ENCODE measurements around the gene FRS2.

FRS2 gene

DNA sequence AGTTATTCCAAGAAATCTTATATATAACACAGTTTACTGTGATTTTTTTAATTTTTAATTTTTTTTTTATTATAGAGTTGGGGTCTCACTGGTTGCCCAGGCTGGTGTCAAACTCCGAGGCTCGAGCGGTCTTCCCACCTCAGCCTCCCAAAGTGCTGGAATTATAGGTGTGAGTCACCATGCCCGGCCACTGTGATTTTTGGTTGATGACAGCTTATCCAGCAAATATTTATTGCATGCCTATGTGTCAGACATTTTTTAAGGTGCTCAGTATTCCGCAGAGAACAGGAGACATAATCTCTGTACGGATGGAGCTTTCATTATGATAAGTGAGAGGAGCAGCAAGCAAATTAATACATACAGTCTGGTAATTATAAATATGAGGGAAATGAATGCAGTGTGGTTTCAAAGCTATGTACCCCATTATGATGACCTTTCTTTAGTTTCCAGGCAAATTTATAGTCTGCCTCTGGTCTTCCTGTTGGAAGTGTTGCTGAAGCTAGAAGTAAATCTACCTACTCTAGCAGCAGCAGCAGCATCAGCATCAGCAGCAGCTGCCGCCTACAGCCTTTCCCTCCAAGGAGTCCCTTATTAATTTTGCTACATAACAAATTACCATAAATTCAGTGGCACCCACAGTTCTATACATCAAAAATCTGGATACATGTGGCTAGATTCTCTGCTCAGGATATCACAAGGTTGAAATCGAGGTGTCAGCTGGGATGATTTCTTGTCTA lies 32.3 kb downstream of the FRS2 start:
- no peak for DNase-seq

DNA sequence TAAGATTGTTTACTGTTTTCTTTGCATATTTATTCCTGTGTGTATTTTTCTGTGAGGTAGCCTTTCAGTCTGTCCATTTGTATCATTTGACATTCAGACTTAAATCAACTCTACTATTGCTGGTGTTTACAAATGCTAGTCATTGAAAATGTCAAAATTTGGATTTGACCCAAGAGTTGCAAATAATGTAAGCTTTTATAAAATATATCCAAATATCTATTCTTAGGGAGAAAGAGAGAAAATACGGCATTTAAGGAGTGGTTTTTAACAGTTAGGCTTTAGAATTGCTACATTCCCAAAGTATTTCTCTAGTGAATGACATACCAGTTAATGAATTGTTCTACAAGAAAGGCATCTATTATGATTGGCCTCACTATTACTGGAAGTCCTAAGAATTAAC lies 37.9 kb downstream of the FRS2 start:
- DNase-seq, result no peak

DNA sequence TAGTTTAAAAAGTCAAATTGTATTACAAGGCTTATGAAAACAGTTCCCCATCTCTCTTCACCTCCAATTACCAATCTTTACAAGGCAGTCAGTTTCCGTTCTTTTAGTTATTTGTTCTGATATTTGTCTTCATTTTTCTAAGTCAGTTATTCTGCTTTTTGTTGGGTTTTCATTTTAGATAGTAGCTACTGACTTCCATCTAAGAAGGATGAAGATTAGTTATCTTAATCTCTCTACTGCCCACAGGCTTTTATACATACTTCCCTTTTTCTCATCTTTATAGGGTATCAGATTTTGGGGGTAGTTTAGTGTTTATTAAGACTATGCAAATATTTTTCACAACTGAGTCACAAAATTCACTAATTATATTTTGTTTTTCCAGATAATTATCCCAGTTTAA lies 38.4 kb downstream of the FRS2 start:
- no peak for DNase-seq

DNA sequence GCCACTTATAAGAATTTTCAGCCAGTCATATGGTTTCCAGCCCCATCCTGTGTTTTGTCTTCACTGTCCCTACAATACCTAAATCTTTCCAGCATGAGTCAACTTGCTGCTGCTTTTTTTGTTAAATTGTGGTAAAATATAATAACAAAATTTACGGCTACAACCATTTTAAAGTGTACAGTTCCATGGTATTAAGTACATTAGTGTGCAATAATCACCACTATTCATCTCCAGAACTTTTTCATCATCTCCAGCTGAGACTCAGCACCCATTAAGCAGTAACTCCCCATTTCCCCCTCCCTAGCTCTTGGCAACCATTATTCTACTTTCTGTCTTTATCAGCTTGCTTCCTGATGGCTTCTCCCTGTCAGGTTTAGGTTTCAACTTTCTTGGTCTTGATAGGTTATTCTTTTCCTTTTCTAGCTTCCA lies 39.1 kb downstream of the FRS2 start:
- no peak for DNase-seq

DNA sequence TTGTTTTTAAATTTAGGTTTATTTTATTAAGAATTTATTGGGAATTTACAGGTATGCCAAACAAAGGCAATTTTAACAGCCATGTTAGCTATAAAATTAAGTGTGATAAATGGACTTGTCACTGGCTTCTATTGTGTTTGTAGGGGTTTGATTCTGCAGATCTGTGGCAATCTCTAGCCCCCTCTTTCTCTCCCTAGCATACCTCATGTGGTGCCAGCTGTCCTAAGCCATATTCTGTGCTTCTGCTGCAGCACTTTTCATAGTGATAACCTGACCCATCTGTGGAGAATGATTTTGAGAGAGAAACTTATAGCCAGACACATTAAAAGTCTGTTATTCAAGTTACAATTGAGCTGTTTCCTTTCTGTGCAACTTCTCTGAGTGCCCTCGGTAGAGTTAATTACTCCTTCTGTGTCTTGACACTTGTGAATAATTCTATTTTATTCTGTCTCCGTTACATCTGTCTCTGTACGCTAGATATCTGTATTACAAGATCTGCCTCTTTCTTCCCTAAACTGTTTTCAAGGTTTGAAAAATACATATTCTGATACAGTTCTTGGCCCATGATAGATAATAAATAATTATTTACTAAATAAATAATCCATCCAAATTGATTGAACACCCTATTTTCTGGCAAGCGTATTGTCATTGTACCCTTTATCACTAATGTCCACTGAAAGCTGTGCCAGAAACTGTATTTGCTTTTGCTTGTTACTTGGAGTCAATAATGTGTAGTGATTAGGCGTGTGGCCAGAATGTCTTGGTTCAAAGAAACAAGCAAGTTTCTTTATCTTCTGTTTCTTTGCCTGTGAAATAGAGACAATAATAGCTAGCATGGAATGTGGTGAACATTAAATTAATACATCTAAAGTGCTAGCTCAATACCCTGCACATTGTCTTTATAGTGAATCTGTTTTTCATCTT lies 40.0 kb downstream of the FRS2 start:
- DNase-seq, result no peak

DNA sequence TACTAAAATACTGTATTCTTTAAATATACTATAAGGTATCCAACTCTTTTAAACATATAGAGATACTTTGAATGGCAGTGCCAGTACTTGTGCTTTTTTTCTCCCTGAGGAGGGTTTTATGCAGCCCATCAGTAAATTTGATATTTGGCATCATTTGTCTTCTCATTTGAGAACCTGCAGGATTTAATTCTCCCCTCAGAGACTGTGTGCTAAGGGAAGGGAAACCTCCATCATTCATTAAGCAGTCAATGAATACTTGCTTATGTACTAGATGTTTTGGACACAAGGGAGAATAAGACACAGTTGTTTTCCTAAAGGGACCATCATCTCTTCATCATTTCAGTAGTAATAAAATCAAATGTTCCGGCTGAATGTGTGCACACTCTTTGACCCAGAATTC lies 40.8 kb downstream of the FRS2 start:
- no peak for DNase-seq

DNA sequence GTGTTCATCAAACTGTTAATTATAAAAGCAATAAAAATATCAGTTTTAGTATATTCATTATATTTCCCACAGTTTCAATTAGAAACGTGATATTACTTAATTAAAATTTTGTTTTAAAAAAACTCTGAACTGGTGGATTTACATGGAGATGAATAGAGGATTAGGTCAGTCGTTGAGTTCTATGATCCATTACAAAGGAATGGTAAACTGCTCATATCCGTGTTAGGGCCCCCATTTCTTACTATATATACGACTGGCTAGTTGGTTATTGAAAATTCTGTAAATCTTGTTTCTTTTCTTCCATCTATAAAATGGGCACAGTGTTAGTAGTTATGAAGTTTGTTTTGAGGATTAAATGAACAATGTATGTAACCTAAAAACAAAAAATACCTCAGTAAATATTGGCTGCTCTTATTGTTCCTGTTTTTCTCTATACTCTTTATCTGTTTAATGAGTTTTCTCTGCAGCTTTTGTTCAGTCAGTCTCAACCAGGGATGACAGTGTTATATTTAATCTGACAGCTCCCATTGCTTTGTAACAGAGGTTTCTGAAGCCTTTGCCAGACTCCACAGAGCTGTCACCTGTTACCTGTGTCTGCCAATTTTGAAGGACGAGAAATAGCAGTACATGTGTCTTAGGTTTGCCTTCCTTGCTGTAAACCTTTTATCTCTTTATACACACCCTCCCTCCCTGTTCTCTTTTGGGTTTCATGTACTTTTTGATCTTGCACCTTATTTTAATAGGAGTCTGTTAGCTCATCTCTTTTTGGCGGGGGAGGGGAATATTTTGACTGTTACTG lies 41.5 kb downstream of the FRS2 start:
- no peak for DNase-seq

DNA sequence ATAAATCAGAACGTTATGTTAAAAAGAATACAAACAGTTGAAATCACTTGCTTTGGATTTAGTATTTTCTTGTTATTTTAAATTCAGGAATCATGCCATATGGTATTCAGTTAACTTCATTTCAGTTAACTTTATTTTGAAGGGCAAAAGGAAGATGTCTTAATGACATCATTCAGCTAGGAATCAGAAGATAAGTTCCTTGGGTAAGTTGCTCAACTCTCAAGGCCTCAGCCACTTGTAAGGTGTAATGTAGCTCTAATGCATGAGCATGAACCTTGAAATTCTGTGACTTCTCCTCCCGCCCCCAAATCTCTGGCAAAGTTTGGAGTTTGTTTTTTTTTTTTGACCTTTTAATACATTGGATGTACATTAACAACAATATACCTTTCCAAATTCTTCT lies 42.6 kb downstream of the FRS2 start:
- no peak for DNase-seq

DNA sequence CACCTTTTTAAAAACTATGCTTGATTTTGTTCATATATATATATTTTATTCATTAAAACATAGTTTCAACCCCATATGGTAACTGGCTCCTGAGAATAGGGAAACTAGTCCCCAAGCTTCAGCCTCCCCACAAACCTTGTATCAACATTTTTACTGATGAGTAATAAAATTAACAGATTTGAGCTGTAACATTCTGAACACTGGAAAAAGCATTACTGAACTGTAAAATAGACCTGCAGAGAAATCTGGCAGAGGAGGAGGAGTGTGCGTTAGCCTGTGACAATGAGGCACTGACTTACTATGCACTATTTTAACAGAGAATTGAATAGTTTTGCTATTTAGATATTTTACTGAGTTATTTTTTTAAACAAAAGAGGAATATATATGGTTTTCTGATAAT lies 43.1 kb downstream of the FRS2 start:
- DNase-seq, result no peak

DNA sequence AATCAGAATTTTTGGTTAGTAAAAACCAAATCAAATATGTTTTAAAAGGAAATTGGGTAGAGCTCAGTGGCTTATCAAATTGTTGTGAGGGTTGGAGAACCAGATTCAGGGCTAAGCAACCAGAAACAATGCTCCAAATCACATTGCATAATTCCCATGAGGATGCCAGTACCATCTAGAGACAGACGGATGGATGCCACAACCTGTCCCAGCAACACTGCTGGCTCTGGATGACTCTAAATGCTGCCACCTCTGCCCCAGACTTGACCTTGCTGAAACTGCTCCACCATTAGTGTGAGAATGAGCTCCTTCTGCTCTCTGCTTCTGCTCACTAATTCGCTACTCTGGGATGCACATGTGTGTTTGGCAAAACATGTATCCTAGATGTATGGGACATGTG lies 43.9 kb downstream of the FRS2 start:
- no peak for DNase-seq

DNA sequence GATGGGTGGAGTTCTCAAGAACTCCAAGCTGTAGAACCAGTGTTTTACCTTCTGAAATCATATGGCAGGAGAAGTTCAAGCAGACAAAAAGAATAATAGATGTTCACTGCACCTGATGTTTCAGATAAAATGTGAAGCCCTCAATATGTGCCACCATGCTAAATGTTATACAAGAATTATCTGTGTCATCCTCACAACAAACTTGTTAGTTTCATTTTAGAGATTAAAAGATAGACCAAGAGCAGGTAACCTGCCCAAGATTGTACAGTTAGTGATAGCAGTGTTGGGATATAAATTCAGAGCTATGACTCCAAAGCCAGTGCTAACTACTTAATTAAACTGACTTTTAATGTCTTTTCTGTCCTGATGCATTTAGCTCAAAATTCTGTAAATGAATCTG lies 44.7 kb downstream of the FRS2 start:
- DNase-seq, result no peak

DNA sequence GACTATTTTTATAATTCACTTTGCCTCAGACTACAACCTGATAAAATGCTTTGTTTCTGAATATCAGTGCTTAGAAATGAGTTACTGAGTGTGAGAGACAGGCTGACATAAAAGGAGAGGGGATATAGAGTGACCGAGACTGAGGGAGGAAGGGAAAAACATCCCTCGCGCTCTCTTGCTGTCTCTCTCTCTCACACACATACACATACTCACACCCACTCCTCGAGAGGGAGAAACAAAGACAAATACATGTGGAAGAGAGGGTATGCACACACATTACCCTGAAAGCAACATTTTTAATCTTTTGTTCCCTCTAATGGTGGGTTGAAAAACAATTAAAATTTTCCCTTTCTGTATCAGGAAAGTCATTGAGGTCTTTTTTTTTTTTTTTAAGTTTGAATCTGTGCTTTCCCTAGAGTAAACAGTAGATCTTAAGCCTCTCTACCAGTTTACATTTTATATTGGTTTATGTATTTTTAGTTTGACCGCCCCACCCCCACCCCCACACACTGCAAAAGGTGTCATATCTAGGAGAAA lies 45.3 kb downstream of the FRS2 start:
- DNase-seq, result peak; percentile 77

DNA sequence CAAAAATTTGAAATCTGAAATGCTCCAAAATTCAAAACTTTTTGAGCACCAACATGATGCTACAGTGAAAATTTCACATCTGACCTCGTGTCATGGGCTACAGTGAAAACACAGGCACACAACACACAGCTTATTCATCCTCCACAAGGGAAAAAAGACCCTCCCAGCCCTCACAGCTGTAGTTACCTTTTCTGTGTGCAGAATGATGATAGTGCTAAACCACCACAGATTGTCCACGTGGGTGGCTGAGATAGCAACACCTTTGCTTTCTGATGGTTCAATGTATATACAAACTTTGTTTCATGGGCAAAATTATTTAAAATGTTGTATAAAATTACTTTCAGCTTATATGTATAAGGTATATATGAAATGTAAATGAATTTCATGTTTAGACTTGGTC lies 46.8 kb downstream of the FRS2 start:
- DNase-seq, result no peak

DNA sequence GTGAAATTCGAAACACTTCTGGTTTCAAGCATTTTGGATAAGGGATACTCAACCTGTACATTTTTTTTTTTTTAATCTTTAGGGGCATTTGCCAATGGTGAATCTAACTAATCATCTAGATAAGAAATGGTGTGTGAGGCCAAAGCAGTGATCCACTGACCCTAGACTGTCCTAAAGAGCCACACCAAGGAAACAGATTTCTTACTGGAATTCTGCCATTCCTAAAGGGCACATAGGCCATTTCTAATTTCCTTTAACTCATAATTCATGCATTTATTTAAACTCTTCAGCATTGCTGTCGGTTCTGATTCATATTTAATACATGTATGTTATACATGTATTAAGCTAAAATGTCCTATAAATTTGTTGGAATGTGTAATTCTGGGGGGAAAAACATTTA lies 47.2 kb downstream of the FRS2 start:
- DNase-seq, result no peak

DNA sequence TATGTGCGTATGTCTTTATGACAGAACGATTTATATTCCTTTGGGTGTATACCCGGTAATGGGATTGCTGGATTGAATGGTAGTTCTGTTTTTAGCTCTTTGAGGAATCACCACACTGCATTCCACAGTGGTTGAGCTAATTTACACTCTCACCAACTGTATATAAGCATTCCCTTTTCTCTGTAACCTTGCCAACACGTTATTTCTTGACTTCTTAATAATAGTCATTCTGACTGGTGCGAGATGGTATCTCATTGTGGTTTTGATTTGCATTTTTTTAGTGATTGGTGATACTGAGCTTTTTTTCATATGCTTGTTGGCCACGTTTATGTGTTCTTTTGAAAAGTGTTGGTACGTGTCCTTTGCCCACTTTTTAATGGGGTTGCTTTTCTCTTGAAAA lies 49.7 kb downstream of the FRS2 start:
- no peak for DNase-seq

DNA sequence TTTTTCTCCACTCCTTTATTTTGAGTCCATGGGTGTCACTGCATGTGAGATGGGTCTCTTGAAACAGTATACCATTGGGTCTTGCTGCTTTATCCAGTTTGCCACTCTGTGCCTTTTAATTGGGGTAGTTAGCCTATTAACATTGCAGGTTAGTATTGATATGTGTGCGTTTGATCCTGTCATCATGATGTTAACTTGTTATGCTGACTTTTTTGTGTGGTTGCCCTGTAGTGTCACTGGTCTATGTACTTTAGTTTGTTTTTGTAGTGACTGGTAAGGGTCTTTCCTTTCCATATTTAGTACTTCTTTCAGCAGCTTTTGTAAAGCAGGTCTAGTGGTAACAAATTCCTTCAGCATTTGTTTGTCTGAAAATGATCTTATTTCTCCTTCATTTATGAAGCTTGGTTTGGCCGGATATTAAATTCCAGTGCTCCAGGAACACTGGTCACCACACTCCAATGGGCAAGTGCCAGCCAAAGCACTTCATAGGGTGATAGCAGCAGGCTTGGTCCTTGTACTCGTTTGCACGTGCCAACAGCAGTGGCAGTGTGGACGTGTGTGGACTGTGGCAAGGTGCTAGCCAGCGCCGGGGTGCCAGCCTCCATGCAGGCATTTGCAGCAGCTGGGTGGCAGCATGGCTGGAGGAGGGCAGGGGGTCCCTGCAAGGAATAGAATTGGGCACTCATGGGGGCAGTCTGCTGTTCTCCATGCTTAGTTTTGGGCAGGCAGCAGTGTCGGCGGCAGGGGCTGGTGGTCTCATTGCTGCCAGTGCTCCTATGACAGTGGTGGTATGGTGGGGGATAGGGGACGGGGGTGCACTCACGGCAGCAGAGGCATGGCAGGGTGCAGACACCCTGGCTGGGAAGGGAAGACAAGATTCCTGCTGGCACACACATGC lies 53.5 kb downstream of the FRS2 start:
- no peak for DNase-seq

DNA sequence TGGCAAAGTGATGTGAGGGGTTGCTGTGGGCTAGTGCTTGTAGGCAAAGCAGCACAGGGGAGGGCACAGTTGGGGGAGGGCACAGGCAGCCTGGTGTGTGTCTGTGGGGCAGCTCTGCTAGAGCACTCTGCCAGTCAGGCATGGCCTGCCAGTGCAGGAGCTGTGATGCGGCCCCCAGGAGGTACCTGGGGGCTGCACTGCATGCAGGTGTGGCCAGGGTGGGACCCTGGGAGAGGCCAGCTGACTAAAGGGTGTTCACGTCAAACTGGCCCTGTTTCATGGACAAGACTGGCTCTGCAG lies 54.1 kb downstream of the FRS2 start:
- no peak for DNase-seq

DNA sequence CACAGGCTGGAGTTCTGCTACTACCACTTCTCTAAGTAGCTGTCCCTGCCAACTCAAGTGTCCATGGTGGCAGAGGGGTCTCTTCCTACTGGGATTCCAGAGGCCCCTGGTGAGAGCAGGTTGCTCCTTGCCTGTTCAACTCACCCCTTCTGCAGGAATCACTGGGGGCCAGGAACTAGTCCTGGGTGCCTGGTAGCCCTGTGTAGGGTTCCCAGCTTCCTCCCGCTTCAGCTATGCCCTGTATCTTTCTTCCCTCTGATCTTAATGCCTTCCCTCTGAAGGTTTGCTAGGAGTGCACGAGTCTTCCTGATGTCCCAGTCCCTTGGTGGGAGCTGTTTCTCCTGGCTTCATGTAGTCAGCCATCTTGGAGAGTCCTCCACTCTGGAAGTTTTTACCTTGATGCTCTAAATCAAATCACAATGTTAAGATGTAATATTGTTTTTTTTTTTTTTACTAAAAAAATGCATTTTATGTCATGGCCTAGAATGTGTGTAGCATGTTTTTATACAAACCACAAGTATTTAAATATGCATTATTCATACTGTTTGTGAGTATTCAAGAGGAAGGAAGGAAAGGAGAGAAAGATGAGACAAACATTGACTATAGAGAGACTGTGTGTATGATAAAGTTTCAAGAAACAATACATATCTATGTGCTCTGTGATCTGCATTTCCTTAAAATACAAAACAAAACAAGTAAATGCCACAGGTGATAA lies 54.7 kb downstream of the FRS2 start:
- no peak for DNase-seq

DNA sequence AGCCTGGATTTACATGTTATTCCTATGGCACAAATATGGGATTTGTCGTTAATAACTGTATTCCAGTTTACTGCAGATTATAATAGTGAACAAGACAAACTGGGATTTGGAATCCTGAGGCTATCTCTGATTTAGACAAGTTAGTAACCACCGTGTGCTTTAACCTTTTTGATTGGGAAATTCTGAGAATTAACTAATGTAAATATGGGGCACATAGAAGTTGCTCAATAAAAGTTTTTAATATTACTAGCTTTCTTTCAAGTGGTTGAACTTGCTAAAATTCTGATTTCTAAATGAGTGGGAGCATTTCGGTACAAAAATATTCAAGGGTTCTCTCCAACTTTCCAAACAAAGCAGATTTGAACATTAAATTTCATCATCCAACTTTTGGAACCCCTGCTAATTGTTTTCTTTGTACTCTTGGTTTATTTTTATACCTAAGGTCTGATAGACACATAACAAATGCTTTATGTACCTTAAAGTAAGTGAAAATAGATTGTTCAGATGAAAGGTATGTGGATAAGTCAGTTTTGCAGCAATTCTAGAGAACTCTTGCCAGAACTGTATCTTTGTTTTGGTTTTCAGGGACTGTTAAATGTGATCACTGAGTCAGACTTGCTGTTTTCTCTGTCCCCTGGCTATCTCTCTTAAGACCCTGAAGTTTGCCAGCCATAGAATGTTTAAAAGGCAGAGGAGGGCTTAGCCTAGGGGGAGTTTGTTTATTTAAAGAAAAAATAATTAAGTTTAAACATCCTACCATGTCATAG lies 57.5 kb downstream of the FRS2 start:
- DNase-seq, result no peak

DNA sequence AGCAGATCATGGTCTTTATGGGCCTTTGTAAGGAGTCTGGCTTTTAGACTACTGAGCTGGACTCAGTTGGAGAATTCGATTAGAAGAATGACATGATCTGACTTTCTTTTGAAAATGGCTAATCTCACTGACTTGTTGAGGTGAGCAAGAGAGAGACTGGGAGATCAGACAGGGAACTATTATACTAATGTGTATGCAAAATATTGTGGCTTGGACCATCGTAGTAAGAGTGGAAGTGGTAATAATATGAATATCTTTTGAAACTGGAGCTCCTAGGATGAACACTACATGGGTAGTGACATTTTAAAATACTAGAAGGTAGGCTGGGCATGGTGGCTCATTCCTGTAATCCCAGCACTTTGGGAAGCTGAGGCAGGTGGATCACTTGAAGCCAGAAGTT lies 58.8 kb downstream of the FRS2 start:
- no peak for DNase-seq

DNA sequence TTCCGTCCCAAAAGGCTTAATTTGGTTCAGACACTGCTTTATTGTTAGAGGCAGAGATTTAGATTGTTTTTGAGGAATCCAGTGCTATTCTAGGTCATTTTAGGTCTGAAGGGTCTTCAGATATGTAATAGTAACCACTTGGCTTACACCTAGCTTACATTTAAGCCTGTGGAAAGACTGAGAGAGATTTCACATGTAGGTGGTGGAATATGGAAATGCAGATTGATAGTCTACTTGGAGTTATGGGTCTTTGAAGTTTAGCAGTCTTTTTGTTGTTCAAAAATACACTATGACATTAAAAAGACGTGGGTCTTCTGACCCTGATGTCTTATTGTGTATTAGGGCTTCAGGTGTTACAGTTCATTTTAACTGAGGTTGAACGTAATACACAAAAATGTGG lies 63.7 kb downstream of the FRS2 start:
- DNase-seq, result no peak

Data from DMS53 (cell line).